HG02610 (cell line): Measurements from ENCODE around the gene COPA.
A peak's percentile ranks its signal among the peaks of the same experiment; 100 is the strongest.
"Not testable (repeated sequence)": the region's sequence is repeated elsewhere in the genome, so short reads cannot be mapped to it uniquely, and the experiment has no call there.

Experiments used
- ATAC-seq: cut with Tn5 transposase; IDR thresholded peaks from one replicate; pipeline ENCODE4 v1.9.1; 2021; ENCODE audit warnings: mild to moderate bottlenecking, moderate library complexity; ENCODE audit not compliant: unreplicated experiment

COPA gene

GRCh38 chr1:160342953-160343869 is at the start of gene COPA, which contains the start of gene NCSTN:
Gene COPA, minus strand, starts transcription at chr1:160343250. Its CDS starts 80 bp downstream, at chr1:160343170.
Gene NCSTN, plus strand, starts transcription at chr1:160343383. Its CDS starts 14 bp downstream, at chr1:160343397.
- peak; percentile 94 for ATAC-seq

- ATAC-seq = not testable (repeated sequence)
These were observed 45.4 kb upstream of the COPA start for GRCh38 chr1:160388406-160388805.

- not testable (repeated sequence) for ATAC-seq
These were observed 41.8 kb upstream of the COPA start for GRCh38 chr1:160384812-160385211.

- no peak for ATAC-seq
These were observed 34.6 kb upstream of the COPA start for GRCh38 chr1:160377585-160378206.

GRCh38 chr1:160376525-160377131 is 33.6 kb upstream of the COPA start:
- ATAC-seq = peak; percentile 58

GRCh38 chr1:160375788-160376524 is 32.9 kb upstream of the COPA start:
- peak; percentile 70 for ATAC-seq

- ATAC-seq = no peak
These were observed 31.5 kb upstream of the COPA start for GRCh38 chr1:160374306-160375110.

- no peak for ATAC-seq
These were observed 30.6 kb upstream of the COPA start for GRCh38 chr1:160373696-160374095.

- no peak for ATAC-seq
These were observed 28.7 kb upstream of the COPA start for GRCh38 chr1:160371756-160372155.

- ATAC-seq = no peak
These were observed 28.2 kb upstream of the COPA start for GRCh38 chr1:160371346-160371631.

GRCh38 chr1:160370561-160371345 is 27.7 kb upstream of the COPA start:
- ATAC-seq = no peak

GRCh38 chr1:160369087-160369486 is 26.0 kb upstream of the COPA start:
- no peak for ATAC-seq

GRCh38 chr1:160367934-160368923 is 25.2 kb upstream of the COPA start:
- ATAC-seq = no peak

GRCh38 chr1:160367516-160367900 is 24.5 kb upstream of the COPA start:
- ATAC-seq = no peak

GRCh38 chr1:160366731-160367515 is 23.9 kb upstream of the COPA start, which contains the start of gene NHLH1:
Gene NHLH1, plus strand, starts transcription at chr1:160367071. Its CDS starts 3,661 bp downstream, at chr1:160370732.
- ATAC-seq = no peak

- no peak for ATAC-seq
These were observed 22.3 kb upstream of the COPA start for GRCh38 chr1:160365325-160365724.

GRCh38 chr1:160363951-160364735 is 21.1 kb upstream of the COPA start:
- no peak for ATAC-seq
